ENCODE results near the gene CX3CL1. TPM values are rescaled to one million over a fixed set of nuclear protein-coding genes. Genes with fewer than 3 reads are reported as not detected.
"Not testable (repeated sequence)": the region's sequence is repeated elsewhere in the genome, so short reads cannot be mapped to it uniquely, and the experiment has no call there.

Gene CX3CL1
- polyA plus RNA-seq, 1 donor (not counting 4 experiments of a cell fraction or from before 2014, with no cell fraction given) = 0.47 TPM

DNA sequence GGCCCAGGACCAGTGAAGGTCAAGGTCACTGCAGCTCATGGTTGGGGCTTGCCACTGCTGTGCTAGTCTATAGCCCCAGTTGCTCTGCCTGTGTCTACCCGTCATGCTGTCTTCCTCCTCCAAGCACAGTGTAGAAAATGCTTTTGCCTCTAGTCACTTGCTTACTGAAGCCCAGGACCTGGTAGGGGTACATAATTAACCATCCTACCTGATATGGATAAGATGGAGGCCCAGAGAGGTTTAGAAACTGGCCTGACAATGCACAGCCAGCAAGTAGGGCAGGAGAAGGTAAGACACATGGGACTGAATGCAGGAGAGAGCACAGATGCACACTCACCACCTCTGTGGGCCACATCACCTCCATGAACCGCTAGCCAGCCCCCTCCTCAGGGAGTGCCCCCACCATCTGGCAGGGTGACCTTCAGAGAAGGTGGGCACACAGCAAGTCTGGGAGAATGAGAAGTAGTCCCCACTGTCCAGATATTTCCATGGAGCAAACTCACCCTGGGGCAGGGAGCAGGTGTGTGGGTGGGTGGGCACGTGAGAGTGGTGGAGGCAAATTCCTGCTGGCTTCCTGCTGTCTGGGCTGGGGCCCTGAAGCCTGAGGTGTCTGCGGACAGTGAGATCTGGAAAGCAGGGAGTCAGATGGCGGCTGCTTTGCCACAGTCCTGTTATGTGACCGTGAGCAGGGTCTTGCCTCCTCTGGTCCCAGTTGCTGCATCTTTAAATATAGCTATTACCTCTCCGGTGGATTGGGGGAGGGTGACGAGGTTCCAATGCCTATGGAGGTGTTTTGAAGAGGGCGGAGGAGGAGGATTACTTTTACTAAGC, 1.0 kb downstream of the CX3CL1 start:
- Histone ChIP-seq H3K4me3 (ENCODE audit: control insufficient read depth in 2 of 3, extremely low read depth in 1 of 3, insufficient read depth in 2 of 3, low read depth in 1 of 3, low read length in 3 of 3) (peak overlapping the region in 2 of 3 experiments; percentile 11 to 26), H3K9me3 (ENCODE audit: control insufficient read depth, low read depth, low read length) (no peaks in the 10 kb centered on the region), H3K27ac (ENCODE audit: control insufficient read depth, insufficient read depth, low read length) (peak overlapping the region; percentile 50), H2AFZ (ENCODE audit: control insufficient read depth, low read length) (peak overlapping the region; percentile 17), H3K4me1 (ENCODE audit: control insufficient read depth, extremely low read depth, insufficient read depth, low read length) (peaks cover 46% of the 10 kb centered on the region), H3K9me1 (ENCODE audit: control insufficient read depth, extremely low read depth, insufficient read depth, low read length) (no peaks in the 10 kb centered on the region), H4K20me1 (ENCODE audit: control insufficient read depth, extremely low read depth, insufficient read depth, low read length) (no peaks in the 10 kb centered on the region), H3K79me2 (ENCODE audit: control insufficient read depth, insufficient read depth, low read length) (no peaks in the 10 kb centered on the region), H3K4me2 (ENCODE audit: control insufficient read depth, extremely low read depth, insufficient read depth, low read depth, low read length) (peak overlapping the region; percentile 75), H3K27me3 (ENCODE audit: control insufficient read depth, extremely low read depth, insufficient read depth, low read length) (no peaks in the 10 kb centered on the region), H3K36me3 (ENCODE audit: control insufficient read depth in 2 of 2, extremely low read depth in 1 of 2, insufficient read depth in 2 of 2, low read length in 2 of 2) (no peaks in the 10 kb centered on the region), H3K9ac (ENCODE audit: control insufficient read depth, extremely low read depth, insufficient read depth, low read length) (peak overlapping the region; percentile 53)
- no peak for TF ChIP-seq EZH2 (IDR thresholded peaks at IDR 0.05; ENCODE audit: low read length)
- TF ChIP-seq, protein P1, sequence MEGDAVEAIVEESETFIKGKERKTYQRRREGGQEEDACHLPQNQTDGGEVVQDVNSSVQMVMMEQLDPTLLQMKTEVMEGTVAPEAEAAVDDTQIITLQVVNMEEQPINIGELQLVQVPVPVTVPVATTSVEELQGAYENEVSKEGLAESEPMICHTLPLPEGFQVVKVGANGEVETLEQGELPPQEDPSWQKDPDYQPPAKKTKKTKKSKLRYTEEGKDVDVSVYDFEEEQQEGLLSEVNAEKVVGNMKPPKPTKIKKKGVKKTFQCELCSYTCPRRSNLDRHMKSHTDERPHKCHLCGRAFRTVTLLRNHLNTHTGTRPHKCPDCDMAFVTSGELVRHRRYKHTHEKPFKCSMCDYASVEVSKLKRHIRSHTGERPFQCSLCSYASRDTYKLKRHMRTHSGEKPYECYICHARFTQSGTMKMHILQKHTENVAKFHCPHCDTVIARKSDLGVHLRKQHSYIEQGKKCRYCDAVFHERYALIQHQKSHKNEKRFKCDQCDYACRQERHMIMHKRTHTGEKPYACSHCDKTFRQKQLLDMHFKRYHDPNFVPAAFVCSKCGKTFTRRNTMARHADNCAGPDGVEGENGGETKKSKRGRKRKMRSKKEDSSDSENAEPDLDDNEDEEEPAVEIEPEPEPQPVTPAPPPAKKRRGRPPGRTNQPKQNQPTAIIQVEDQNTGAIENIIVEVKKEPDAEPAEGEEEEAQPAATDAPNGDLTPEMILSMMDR (optimal IDR thresholded peaks at IDR 0.05 in 1 of 3, IDR thresholded peaks at IDR 0.05 in 1 of 3, conservative IDR thresholded peaks at IDR 0.05 in 1 of 3; ENCODE audit: extremely low read depth in 1 of 3, insufficient read depth in 2 of 3, low read length in 3 of 3) = no peak
- FAIRE-seq (peak; percentile 44), DNase-seq (ENCODE audit: low read depth, low spot score) (no peak)
- dilution Hi-C loops (cut with MboI; ENCODE audit: extremely low pct_ligation_motif_present, low sequenced_read_pairs) = no loop called here

DNA sequence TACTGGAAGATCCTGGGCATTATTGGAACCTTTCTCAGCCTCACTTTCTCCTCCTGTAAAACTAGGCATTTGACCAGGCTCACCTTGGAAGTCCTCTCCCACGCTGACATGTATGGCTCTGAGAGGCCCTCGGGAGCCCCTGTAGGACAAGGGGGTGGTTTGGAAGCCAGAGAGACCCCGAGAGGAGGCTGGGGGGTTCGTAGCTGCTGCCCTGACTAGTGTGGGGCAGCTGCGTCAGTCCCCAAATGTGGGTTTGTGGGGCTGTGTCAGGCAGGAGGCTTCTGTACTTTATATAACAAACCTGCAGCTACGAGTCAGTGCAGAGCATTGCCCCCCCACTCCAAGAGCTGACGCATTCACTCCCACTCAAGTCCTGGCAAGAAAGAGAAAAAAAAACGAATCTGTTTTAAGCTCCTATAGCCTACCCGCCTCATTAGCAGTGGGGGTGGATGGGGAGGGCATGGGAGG, 1.8 kb downstream of the CX3CL1 start:
- DNase-seq (ENCODE audit: low read depth, low spot score) (no peak), FAIRE-seq (peak; percentile 90)
- H3K27ac ChIP-seq (ENCODE audit: control insufficient read depth, insufficient read depth, low read length) = peak overlapping the region; percentile 50
- no peaks in the 10 kb centered on the region for H3K9me3 ChIP-seq (ENCODE audit: control insufficient read depth, low read depth, low read length)
- no peaks in the 10 kb centered on the region for H3K9me1 ChIP-seq (ENCODE audit: control insufficient read depth, extremely low read depth, insufficient read depth, low read length)
- no peaks in the 10 kb centered on the region for H3K36me3 ChIP-seq (ENCODE audit: control insufficient read depth in 2 of 2, extremely low read depth in 1 of 2, insufficient read depth in 2 of 2, low read length in 2 of 2)
- peak overlapping the region; percentile 53 for H3K9ac ChIP-seq (ENCODE audit: control insufficient read depth, extremely low read depth, insufficient read depth, low read length)
- H3K27me3 ChIP-seq (ENCODE audit: control insufficient read depth, extremely low read depth, insufficient read depth, low read length) = no peaks in the 10 kb centered on the region
- dilution Hi-C loops (cut with MboI; ENCODE audit: extremely low pct_ligation_motif_present, low sequenced_read_pairs) = no loop called here
- peak overlapping the region; percentile 17 for H2AFZ ChIP-seq (ENCODE audit: control insufficient read depth, low read length)
- H3K4me1 ChIP-seq (ENCODE audit: control insufficient read depth, extremely low read depth, insufficient read depth, low read length) = peaks cover 48% of the 10 kb centered on the region
- H3K4me2 ChIP-seq (ENCODE audit: control insufficient read depth, extremely low read depth, insufficient read depth, low read depth, low read length) = peak overlapping the region; percentile 75
- H4K20me1 ChIP-seq (ENCODE audit: control insufficient read depth, extremely low read depth, insufficient read depth, low read length) = no peaks in the 10 kb centered on the region
- H3K79me2 ChIP-seq (ENCODE audit: control insufficient read depth, insufficient read depth, low read length) = no peaks in the 10 kb centered on the region
- TF ChIP-seq, protein P1 (optimal IDR thresholded peaks at IDR 0.05 in 1 of 3, IDR thresholded peaks at IDR 0.05 in 1 of 3, conservative IDR thresholded peaks at IDR 0.05 in 1 of 3; ENCODE audit: extremely low read depth in 1 of 3, insufficient read depth in 2 of 3, low read length in 3 of 3) = no peak
- no peak for TF ChIP-seq EZH2 (IDR thresholded peaks at IDR 0.05; ENCODE audit: low read length)
- H3K4me3 ChIP-seq (ENCODE audit: control insufficient read depth in 2 of 3, extremely low read depth in 1 of 3, insufficient read depth in 2 of 3, low read depth in 1 of 3, low read length in 3 of 3) = peak overlapping the region in 2 of 3 experiments; percentile 11 to 26

DNA sequence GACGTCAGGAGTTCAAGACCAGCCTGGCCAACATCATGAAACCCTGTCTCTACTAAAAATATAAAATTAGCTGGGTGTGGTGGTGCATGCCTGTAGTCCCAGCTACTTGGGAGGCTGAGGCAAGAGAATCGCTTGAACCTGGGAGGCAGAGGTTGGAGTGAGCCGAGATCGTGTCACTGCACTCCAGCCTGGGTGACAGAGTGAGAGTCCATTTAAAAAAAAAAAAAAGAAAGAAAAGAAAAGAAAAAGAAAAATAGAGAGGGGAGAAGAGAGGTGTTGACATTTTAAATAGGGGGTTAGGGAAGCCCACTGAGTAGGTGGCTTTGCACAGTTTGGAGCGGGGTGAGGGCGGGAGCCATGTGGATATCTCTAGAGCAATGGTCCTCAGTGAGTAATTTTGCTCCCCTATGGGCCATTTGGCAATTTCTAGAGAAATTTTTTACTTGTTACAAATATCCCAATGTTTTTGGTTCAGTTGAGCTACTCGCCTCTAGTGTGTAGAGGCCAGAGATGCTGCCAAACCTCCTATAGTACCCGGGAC, 2.7 kb downstream of the CX3CL1 start:
- peaks cover 48% of the 10 kb centered on the region for H3K4me1 ChIP-seq (ENCODE audit: control insufficient read depth, extremely low read depth, insufficient read depth, low read length)
- H3K36me3 ChIP-seq (ENCODE audit: control insufficient read depth in 2 of 2, extremely low read depth in 1 of 2, insufficient read depth in 2 of 2, low read length in 2 of 2); H3K27me3 ChIP-seq (ENCODE audit: control insufficient read depth, extremely low read depth, insufficient read depth, low read length); DNase-seq (ENCODE audit: low read depth, low spot score); H4K20me1 ChIP-seq (ENCODE audit: control insufficient read depth, extremely low read depth, insufficient read depth, low read length); H3K27ac ChIP-seq (ENCODE audit: control insufficient read depth, insufficient read depth, low read length); dilution Hi-C loops (cut with MboI; ENCODE audit: extremely low pct_ligation_motif_present, low sequenced_read_pairs); H3K79me2 ChIP-seq (ENCODE audit: control insufficient read depth, insufficient read depth, low read length); H3K9me1 ChIP-seq (ENCODE audit: control insufficient read depth, extremely low read depth, insufficient read depth, low read length); H3K4me2 ChIP-seq (ENCODE audit: control insufficient read depth, extremely low read depth, insufficient read depth, low read depth, low read length); H2AFZ ChIP-seq (ENCODE audit: control insufficient read depth, low read length); FAIRE-seq; H3K9ac ChIP-seq (ENCODE audit: control insufficient read depth, extremely low read depth, insufficient read depth, low read length); H3K4me3 ChIP-seq (ENCODE audit: control insufficient read depth in 2 of 3, extremely low read depth in 1 of 3, insufficient read depth in 2 of 3, low read depth in 1 of 3, low read length in 3 of 3); H3K9me3 ChIP-seq (ENCODE audit: control insufficient read depth, low read depth, low read length): not testable (repeated sequence)

Data from keratinocyte (primary cell).